Testis (tissue), 2 donors: ENCODE measurements around the gene IKZF1.

Source experiments
- CTCF ChIP-seq, 3 experiments: fragments of 450-650 bp in 2 of 3; fragments of 200-600 bp in 1 of 3; sonication (generic) in 1 of 3; IDR thresholded peaks; one replicate each; pipeline ENCODE4 v1.5.1; 2016 to 2019; ENCODE audit warnings: antibody characterized with exemption in 3 of 3, mild to moderate bottlenecking in 2 of 3, moderate library complexity in 1 of 3
- POLR2A ChIP-seq: fragments of 450-650 bp; IDR thresholded peaks from one replicate; pipeline ENCODE4 v1.6.1; 2017; ENCODE audit warnings: antibody characterized with exemption, mild to moderate bottlenecking, moderate library complexity

- TF ChIP-seq CTCF (IDR thresholded peaks at IDR 0.05): no peak
- no peak for TF ChIP-seq POLR2A
Observed at GRCh38 chr7:50359995-50360925, 55.7 kb downstream of the IKZF1 start.
